ENCODE measurements around the gene ICAM3. TPM values are rescaled to one million over a fixed set of nuclear protein-coding genes. Genes with fewer than 3 reads are reported as not detected.

Gene ICAM3
- 19.2 TPM for polyA plus RNA-seq (2012; ENCODE audit: insufficient read length, low read depth)

GRCh38 chr19:10339380-10339960 lies at the start of gene ICAM3:
ICAM3 (minus strand) TSS chr19:10339624; CDS start chr19:10339614, 10 bp downstream.
- no peak for TF ChIP-seq TAF1 (IDR thresholded peaks at IDR 0.05; ENCODE audit: borderline replicate concordance, insufficient read depth, low read length)
- TF ChIP-seq POLR2AphosphoS5 (IDR thresholded peaks at IDR 0.05; ENCODE audit: low read depth, low read length), result no peak
- TF ChIP-seq FOXP2 (optimal IDR thresholded peaks at IDR 0.05; ENCODE audit: borderline replicate concordance, extremely low read depth, extremely low read length, insufficient read depth), result no peak

- TF ChIP-seq REST (IDR thresholded peaks at IDR 0.05; ENCODE audit: insufficient read depth in 1 of 2, low read depth in 2 of 2, low read length in 2 of 2), result no peak
- TF ChIP-seq POLR2AphosphoS5 (IDR thresholded peaks at IDR 0.05; ENCODE audit: low read depth, low read length), result peak; percentile 50
- no peak for TF ChIP-seq SIN3A (IDR thresholded peaks at IDR 0.05; ENCODE audit: borderline replicate concordance, insufficient read depth, low read length)
- no peak for TF ChIP-seq TAF1 (IDR thresholded peaks at IDR 0.05; ENCODE audit: borderline replicate concordance, insufficient read depth, low read length)
- no peak for TF ChIP-seq FOXP2 (optimal IDR thresholded peaks at IDR 0.05; ENCODE audit: borderline replicate concordance, extremely low read depth, extremely low read length, insufficient read depth)
These were observed 49.5 kb upstream of the ICAM3 start for GRCh38 chr19:10388957-10389356.

GRCh38 chr19:10384580-10384979 lies 45.2 kb upstream of the ICAM3 start:
- TF ChIP-seq TAF1 (IDR thresholded peaks at IDR 0.05; ENCODE audit: borderline replicate concordance, insufficient read depth, low read length), result no peak
- TF ChIP-seq POLR2AphosphoS5 (IDR thresholded peaks at IDR 0.05; ENCODE audit: low read depth, low read length), result no peak
- no peak for TF ChIP-seq FOXP2 (optimal IDR thresholded peaks at IDR 0.05; ENCODE audit: borderline replicate concordance, extremely low read depth, extremely low read length, insufficient read depth)
- TF ChIP-seq REST (IDR thresholded peaks at IDR 0.05; ENCODE audit: insufficient read depth in 1 of 2, low read depth in 2 of 2, low read length in 2 of 2), result no peak
- no peak for TF ChIP-seq SIN3A (IDR thresholded peaks at IDR 0.05; ENCODE audit: borderline replicate concordance, insufficient read depth, low read length)

- TF ChIP-seq POLR2AphosphoS5 (IDR thresholded peaks at IDR 0.05; ENCODE audit: low read depth, low read length) (peak; percentile 83), FOXP2 (optimal IDR thresholded peaks at IDR 0.05; ENCODE audit: borderline replicate concordance, extremely low read depth, extremely low read length, insufficient read depth) (no peak), REST (IDR thresholded peaks at IDR 0.05; ENCODE audit: insufficient read depth in 1 of 2, low read depth in 2 of 2, low read length in 2 of 2) (0 out of 4 replicates have a peak, but pooled peaks of 1 of the 2 experiments have one; percentile 40), TAF1 (IDR thresholded peaks at IDR 0.05; ENCODE audit: borderline replicate concordance, insufficient read depth, low read length) (peak; percentile 54), SIN3A (IDR thresholded peaks at IDR 0.05; ENCODE audit: borderline replicate concordance, insufficient read depth, low read length) (no peak; the same call in 1 of the 2 replicates)
These were observed 41.1 kb upstream of the ICAM3 start, which contains the start of gene TYK2 for GRCh38 chr19:10380313-10381102. TYK2 (minus strand) TSS chr19:10380572; CDS start chr19:10378406, 2,166 bp downstream.

- TF ChIP-seq POLR2AphosphoS5 (IDR thresholded peaks at IDR 0.05; ENCODE audit: low read depth, low read length) (no peak), TAF1 (IDR thresholded peaks at IDR 0.05; ENCODE audit: borderline replicate concordance, insufficient read depth, low read length) (no peak), FOXP2 (optimal IDR thresholded peaks at IDR 0.05; ENCODE audit: borderline replicate concordance, extremely low read depth, extremely low read length, insufficient read depth) (no peak), REST (IDR thresholded peaks at IDR 0.05; ENCODE audit: insufficient read depth in 1 of 2, low read depth in 2 of 2, low read length in 2 of 2) (no peak), SIN3A (IDR thresholded peaks at IDR 0.05; ENCODE audit: borderline replicate concordance, insufficient read depth, low read length) (no peak)
These were observed 40.5 kb upstream of the ICAM3 start for GRCh38 chr19:10379880-10380312.

Data from PFSK-1 (cell line).